ENCODE data around the gene MAGI1. TPM values are rescaled to one million over a fixed set of nuclear protein-coding genes. Genes with fewer than 3 reads are reported as not detected.

The MAGI1 gene
- total RNA-seq, 1 experiment from 2014 or later, result 38.6 TPM

DNA sequence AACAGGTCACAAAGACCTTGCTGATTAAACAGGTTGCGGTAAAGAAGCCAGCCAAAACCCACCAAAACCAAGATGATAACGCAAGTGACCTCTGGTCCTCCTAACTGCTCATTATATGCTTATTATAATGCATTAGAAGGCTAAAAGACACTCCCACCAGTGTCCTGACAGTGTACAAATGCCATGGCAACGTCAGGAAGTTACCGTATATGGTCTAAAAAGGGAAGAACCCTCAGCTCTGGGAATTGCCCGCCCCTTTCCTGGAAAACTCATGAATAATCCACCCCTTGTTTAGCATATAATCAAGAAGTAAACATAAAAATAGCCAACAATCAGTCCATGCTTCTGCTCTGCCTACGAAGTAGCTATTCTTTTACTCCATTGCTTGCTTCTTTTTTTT, 108.1 kb downstream of the MAGI1 start:
- DNase-seq (ENCODE audit: low read depth, low spot score) (no peak), ATAC-seq (no peak)
- POLR2A ChIA-PET, result no interaction called here
- CTCF ChIA-PET, result no interaction called here
- H3K27ac ChIP-seq (ENCODE audit: low read depth, low read length), result no peak overlapping the region
- intact Hi-C loops (cut with micrococcal nuclease), result no loop called here
- H3K27me3 ChIP-seq (ENCODE audit: insufficient read depth, low read length), result no peaks in the 10 kb centered on the region
- peaks cover 16 to 38% of the 10 kb centered on the region in 2 experiments for H3K4me1 ChIP-seq (ENCODE audit: control insufficient read depth in 1 of 2, insufficient read depth in 2 of 2, low read length in 2 of 2)
- peaks cover 9% of the 10 kb centered on the region for H3K79me2 ChIP-seq (ENCODE audit: insufficient read depth, low read length)
- H3K4me2 ChIP-seq (ENCODE audit: low read length), result no peak overlapping the region
- H3K9ac ChIP-seq (ENCODE audit: low read length), result no peak overlapping the region
- no peak overlapping the region for H2AFZ ChIP-seq (ENCODE audit: low read depth, low read length, poor library complexity, severe bottlenecking)
- H3K36me3 ChIP-seq (ENCODE audit: control insufficient read depth in 1 of 2, insufficient read depth in 2 of 2, low read length in 2 of 2), result no peaks in the 10 kb centered on the region
- no peaks in the 10 kb centered on the region for H3K9me3 ChIP-seq (ENCODE audit: control insufficient read depth in 1 of 2, insufficient read depth in 1 of 2, low read depth in 1 of 2, low read length in 2 of 2)
- BruUV-seq (replicated peaks), result no TSS peak
- no peak overlapping the region for H3K4me3 ChIP-seq (replicated peaks in 1 of 2; ENCODE audit: low read depth in 1 of 2, low read length in 2 of 2)
- no peak for TF ChIP-seq ZNF274 (IDR thresholded peaks at IDR 0.05; ENCODE audit: low read depth, low read length)
- no peak for TF ChIP-seq SP1 (IDR thresholded peaks at IDR 0.05; ENCODE audit: low read depth)
- TF ChIP-seq RAD21 (IDR thresholded peaks at IDR 0.05; ENCODE audit: low read depth), result no peak
- TF ChIP-seq EGR1 (IDR thresholded peaks at IDR 0.05; ENCODE audit: low read depth), result no peak
- TF ChIP-seq, protein P1, sequence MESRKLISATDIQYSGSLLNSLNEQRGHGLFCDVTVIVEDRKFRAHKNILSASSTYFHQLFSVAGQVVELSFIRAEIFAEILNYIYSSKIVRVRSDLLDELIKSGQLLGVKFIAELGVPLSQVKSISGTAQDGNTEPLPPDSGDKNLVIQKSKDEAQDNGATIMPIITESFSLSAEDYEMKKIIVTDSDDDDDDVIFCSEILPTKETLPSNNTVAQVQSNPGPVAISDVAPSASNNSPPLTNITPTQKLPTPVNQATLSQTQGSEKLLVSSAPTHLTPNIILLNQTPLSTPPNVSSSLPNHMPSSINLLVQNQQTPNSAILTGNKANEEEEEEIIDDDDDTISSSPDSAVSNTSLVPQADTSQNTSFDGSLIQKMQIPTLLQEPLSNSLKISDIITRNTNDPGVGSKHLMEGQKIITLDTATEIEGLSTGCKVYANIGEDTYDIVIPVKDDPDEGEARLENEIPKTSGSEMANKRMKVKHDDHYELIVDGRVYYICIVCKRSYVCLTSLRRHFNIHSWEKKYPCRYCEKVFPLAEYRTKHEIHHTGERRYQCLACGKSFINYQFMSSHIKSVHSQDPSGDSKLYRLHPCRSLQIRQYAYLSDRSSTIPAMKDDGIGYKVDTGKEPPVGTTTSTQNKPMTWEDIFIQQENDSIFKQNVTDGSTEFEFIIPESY (IDR thresholded peaks at IDR 0.05; ENCODE audit: extremely low read depth, insufficient replicate concordance, low read length), result no peak
- TF ChIP-seq EZH2phosphoT487 (IDR thresholded peaks at IDR 0.05; ENCODE audit: borderline replicate concordance), result no peak
- no peak for TF ChIP-seq CEBPB (IDR thresholded peaks at IDR 0.05; ENCODE audit: low read depth)
- no peak for TF ChIP-seq TCF7L2 (IDR thresholded peaks at IDR 0.05; ENCODE audit: borderline replicate concordance, extremely low read depth, insufficient read depth, insufficient read length)
- no peaks in the 10 kb centered on the region for H3K9me2 ChIP-seq (ENCODE audit: insufficient read depth)
- H4K20me1 ChIP-seq (ENCODE audit: insufficient read depth), result no peaks in the 10 kb centered on the region
- RAD21 ChIA-PET (ENCODE audit: low non-redundant PET in 1 of 2, low total read pairs in 2 of 2, uncharacterized antibody in 2 of 2, unreplicated experiment in 2 of 2), result no interaction called here

DNA sequence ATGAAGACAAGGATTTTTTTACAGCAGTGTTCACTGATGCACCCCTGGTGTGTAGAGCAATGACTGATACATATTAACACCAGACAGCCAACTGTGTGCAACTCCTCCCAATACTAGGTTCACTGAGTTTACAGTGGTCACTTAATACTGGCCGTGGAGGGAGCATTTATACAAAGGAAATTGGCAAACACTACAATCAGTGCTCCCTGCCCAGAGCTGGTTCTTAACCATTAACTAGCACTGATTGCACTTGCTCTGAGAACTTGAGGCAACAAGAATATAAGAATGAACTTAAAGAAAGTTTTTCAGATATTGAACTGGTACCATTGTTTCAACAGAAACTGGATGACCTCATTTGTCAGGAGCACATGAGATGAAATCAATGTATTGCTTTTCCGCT, 110.6 kb downstream of the MAGI1 start:
- RAD21 ChIA-PET (ENCODE audit: low non-redundant PET in 1 of 2, low total read pairs in 2 of 2, uncharacterized antibody in 2 of 2, unreplicated experiment in 2 of 2), result no interaction called here
- Histone ChIP-seq H3K4me1 (ENCODE audit: control insufficient read depth in 1 of 2, insufficient read depth in 2 of 2, low read length in 2 of 2) (peaks cover 26 to 51% of the 10 kb centered on the region in 2 experiments), H3K9me3 (ENCODE audit: control insufficient read depth in 1 of 2, insufficient read depth in 1 of 2, low read depth in 1 of 2, low read length in 2 of 2) (no peaks in the 10 kb centered on the region), H3K4me2 (ENCODE audit: low read length) (peak overlapping the region; percentile 18; the same call in 1 of the 2 replicates), H4K20me1 (ENCODE audit: insufficient read depth) (no peaks in the 10 kb centered on the region), H2AFZ (ENCODE audit: low read depth, low read length, poor library complexity, severe bottlenecking) (no peak overlapping the region), H3K4me3 (replicated peaks in 1 of 2; ENCODE audit: low read depth in 1 of 2, low read length in 2 of 2) (no peak overlapping the region), H3K9ac (ENCODE audit: low read length) (no peak overlapping the region), H3K27me3 (ENCODE audit: insufficient read depth, low read length) (no peaks in the 10 kb centered on the region), H3K79me2 (ENCODE audit: insufficient read depth, low read length) (peaks cover 9% of the 10 kb centered on the region), H3K36me3 (ENCODE audit: control insufficient read depth in 1 of 2, insufficient read depth in 2 of 2, low read length in 2 of 2) (no peaks in the 10 kb centered on the region), H3K27ac (ENCODE audit: low read depth, low read length) (no peak overlapping the region), H3K9me2 (ENCODE audit: insufficient read depth) (no peaks in the 10 kb centered on the region)
- CTCF ChIA-PET, result no interaction called here
- intact Hi-C loops (cut with micrococcal nuclease), result no loop called here
- ATAC-seq (no peak), DNase-seq (ENCODE audit: low read depth, low spot score) (no peak)
- BruUV-seq (replicated peaks), result no TSS peak
- POLR2A ChIA-PET, result no interaction called here
- TF ChIP-seq, protein P2, sequence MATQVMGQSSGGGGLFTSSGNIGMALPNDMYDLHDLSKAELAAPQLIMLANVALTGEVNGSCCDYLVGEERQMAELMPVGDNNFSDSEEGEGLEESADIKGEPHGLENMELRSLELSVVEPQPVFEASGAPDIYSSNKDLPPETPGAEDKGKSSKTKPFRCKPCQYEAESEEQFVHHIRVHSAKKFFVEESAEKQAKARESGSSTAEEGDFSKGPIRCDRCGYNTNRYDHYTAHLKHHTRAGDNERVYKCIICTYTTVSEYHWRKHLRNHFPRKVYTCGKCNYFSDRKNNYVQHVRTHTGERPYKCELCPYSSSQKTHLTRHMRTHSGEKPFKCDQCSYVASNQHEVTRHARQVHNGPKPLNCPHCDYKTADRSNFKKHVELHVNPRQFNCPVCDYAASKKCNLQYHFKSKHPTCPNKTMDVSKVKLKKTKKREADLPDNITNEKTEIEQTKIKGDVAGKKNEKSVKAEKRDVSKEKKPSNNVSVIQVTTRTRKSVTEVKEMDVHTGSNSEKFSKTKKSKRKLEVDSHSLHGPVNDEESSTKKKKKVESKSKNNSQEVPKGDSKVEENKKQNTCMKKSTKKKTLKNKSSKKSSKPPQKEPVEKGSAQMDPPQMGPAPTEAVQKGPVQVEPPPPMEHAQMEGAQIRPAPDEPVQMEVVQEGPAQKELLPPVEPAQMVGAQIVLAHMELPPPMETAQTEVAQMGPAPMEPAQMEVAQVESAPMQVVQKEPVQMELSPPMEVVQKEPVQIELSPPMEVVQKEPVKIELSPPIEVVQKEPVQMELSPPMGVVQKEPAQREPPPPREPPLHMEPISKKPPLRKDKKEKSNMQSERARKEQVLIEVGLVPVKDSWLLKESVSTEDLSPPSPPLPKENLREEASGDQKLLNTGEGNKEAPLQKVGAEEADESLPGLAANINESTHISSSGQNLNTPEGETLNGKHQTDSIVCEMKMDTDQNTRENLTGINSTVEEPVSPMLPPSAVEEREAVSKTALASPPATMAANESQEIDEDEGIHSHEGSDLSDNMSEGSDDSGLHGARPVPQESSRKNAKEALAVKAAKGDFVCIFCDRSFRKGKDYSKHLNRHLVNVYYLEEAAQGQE (IDR thresholded peaks at IDR 0.05; ENCODE audit: low read depth), result no peak
- TF ChIP-seq, protein P3, sequence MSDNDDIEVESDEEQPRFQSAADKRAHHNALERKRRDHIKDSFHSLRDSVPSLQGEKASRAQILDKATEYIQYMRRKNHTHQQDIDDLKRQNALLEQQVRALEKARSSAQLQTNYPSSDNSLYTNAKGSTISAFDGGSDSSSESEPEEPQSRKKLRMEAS (IDR thresholded peaks at IDR 0.05), result no peak
- TF ChIP-seq RAD21 (IDR thresholded peaks at IDR 0.05; ENCODE audit: low read depth), result no peak
